SU-DHL-6 (cell line): Measurements from ENCODE around the gene BTBD16.

Source experiments
- H2AFZ ChIP-seq: fragments of 200-600 bp; sonication (generic); 2 replicates; pipeline ENCODE4 v1.6.1; 2014; ENCODE audit warnings: low read depth, mild to moderate bottlenecking, moderate library complexity, mixed read lengths, antibody characterized with exemption, low read length; ENCODE audit not compliant: severe bottlenecking
- H3F3A ChIP-seq: fragments of 200-600 bp; shearing (Covaris generic); 2 replicates; pipeline ENCODE4 v1.6.0; 2016; ENCODE audit warnings: antibody characterized with exemption, mild to moderate bottlenecking; ENCODE audit not compliant: insufficient read depth
- H3K27ac ChIP-seq: fragments of 200-600 bp; sonication (generic); 2 replicates; pipeline ENCODE4 v1.5.1; 2016; ENCODE audit warnings: low read depth, mild to moderate bottlenecking, low read length, moderate library complexity, mixed read lengths
- H3K27me3 ChIP-seq: fragments of 200-600 bp; sonication (generic), shearing (Covaris generic); 2 replicates; pipeline ENCODE4 v1.6.0; 2014; ENCODE audit warnings: mild to moderate bottlenecking, low read length
- H3K36me3 ChIP-seq: fragments of 200-600 bp; sonication (generic); 2 replicates; pipeline ENCODE4 v1.6.1; 2014; ENCODE audit warnings: mild to moderate bottlenecking, low read length, mixed read lengths
- H3K4me2 ChIP-seq: fragments of 300-600, 200-600 bp; shearing (Covaris generic), sonication (generic); 2 replicates; pipeline ENCODE4 v1.6.0; 2014; ENCODE audit warnings: low read length, low read depth, mild to moderate bottlenecking; ENCODE audit not compliant: poor library complexity, severe bottlenecking
- H3K4me3 ChIP-seq: fragments of 200-600 bp; sonication (generic); 2 replicates; pipeline ENCODE4 v1.5.1; 2014; ENCODE audit warnings: antibody characterized with exemption, low read length, mild to moderate bottlenecking, mixed read lengths; ENCODE audit not compliant: insufficient read depth, poor library complexity, severe bottlenecking
- H3K79me2 ChIP-seq: fragments of 200-600 bp; sonication (generic); 2 replicates; pipeline ENCODE4 v1.6.1; 2014; ENCODE audit warnings: mild to moderate bottlenecking, low read length, moderate library complexity; ENCODE audit not compliant: insufficient read depth
- H3K9ac ChIP-seq: fragments of 200-600 bp; sonication (generic); 2 replicates; pipeline ENCODE4 v1.7.0; 2014; ENCODE audit warnings: mild to moderate bottlenecking, low read length
- H3K9me2 ChIP-seq: fragments of 200-600 bp; sonication (generic); replicated peaks from 2 replicates; pipeline ENCODE4 v1.6.1; 2014; ENCODE audit warnings: low read length; ENCODE audit not compliant: insufficient read depth
- H3K9me3 ChIP-seq: fragments of 200-600 bp; sonication (generic); 2 replicates; pipeline ENCODE4 v1.6.1; 2014; ENCODE audit warnings: low read length, mixed read lengths; ENCODE audit not compliant: insufficient read depth
- H4K20me1 ChIP-seq: fragments of 200-600 bp; sonication (generic); 2 replicates; pipeline ENCODE4 v1.6.1; 2014; ENCODE audit warnings: low read depth, mild to moderate bottlenecking, antibody characterized with exemption, low read length, moderate library complexity, mixed read lengths
- EZH2phosphoT487 ChIP-seq: fragments of 200-600 bp; sonication (generic), shearing (Covaris generic); conservative IDR thresholded peaks from 2 replicates; pipeline ENCODE4 v1.6.1; 2018; ENCODE audit warnings: mild to moderate bottlenecking, antibody characterized with exemption, low read length, moderate library complexity, mixed read lengths
- TF ChIP-seq, protein P1 (sequence below): fragments of 200-600 bp; sonication (generic); IDR thresholded peaks from one replicate; pipeline ENCODE4 v1.5.1; 2017; ENCODE audit warnings: antibody characterized with exemption, mild to moderate bottlenecking, low read length, moderate library complexity; ENCODE audit not compliant: insufficient read depth, poor library complexity, severe bottlenecking

Gene BTBD16

DNA sequence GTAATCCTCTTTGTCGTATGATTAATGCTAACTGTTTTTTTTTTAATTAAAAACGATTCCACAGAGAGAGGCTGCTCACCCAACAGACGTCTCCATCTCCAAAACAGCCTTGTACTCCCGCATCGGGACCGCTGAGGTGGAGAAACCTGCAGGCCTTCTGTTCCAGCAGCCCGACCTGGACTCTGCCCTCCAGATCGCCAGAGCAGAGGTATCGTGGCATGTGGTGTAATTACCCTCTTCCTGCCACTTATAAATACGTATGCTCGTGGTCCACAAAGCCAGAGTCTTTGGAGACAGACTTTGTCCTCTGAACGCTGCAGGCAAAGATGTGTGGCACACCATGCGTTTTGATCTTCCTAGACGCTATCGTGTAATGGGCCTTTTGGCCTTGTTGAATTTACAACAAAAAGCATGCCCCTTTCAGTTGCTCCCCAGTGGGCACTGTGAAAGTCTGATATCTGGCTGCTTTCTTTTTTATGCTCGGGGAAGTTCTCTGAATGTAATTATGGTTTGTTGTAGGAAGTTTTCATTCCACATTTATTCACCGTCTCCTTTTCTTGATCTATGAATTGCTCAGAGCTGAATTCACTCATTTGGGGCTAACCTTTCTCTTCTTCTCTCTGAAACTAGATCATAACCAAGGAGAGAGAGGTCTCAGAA, 33.6 kb upstream of the BTBD16 start:
- H3K4me2 ChIP-seq: no peak overlapping the region
- TF ChIP-seq EZH2phosphoT487: no peak
- TF ChIP-seq, protein P1, sequence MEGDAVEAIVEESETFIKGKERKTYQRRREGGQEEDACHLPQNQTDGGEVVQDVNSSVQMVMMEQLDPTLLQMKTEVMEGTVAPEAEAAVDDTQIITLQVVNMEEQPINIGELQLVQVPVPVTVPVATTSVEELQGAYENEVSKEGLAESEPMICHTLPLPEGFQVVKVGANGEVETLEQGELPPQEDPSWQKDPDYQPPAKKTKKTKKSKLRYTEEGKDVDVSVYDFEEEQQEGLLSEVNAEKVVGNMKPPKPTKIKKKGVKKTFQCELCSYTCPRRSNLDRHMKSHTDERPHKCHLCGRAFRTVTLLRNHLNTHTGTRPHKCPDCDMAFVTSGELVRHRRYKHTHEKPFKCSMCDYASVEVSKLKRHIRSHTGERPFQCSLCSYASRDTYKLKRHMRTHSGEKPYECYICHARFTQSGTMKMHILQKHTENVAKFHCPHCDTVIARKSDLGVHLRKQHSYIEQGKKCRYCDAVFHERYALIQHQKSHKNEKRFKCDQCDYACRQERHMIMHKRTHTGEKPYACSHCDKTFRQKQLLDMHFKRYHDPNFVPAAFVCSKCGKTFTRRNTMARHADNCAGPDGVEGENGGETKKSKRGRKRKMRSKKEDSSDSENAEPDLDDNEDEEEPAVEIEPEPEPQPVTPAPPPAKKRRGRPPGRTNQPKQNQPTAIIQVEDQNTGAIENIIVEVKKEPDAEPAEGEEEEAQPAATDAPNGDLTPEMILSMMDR: no peak
- H3K9me3 ChIP-seq: no peaks in the 10 kb centered on the region
- no peak overlapping the region for H3K27ac ChIP-seq
- no peak overlapping the region for H2AFZ ChIP-seq
- no peaks in the 10 kb centered on the region for H3K36me3 ChIP-seq
- no peaks in the 10 kb centered on the region for H3F3A ChIP-seq
- H3K9me2 ChIP-seq: no peaks in the 10 kb centered on the region
- no peaks in the 10 kb centered on the region for H3K27me3 ChIP-seq
- no peak overlapping the region for H3K4me3 ChIP-seq
- no peaks in the 10 kb centered on the region for H3K79me2 ChIP-seq
- H3K9ac ChIP-seq: no peak overlapping the region
- H4K20me1 ChIP-seq: no peaks in the 10 kb centered on the region

DNA sequence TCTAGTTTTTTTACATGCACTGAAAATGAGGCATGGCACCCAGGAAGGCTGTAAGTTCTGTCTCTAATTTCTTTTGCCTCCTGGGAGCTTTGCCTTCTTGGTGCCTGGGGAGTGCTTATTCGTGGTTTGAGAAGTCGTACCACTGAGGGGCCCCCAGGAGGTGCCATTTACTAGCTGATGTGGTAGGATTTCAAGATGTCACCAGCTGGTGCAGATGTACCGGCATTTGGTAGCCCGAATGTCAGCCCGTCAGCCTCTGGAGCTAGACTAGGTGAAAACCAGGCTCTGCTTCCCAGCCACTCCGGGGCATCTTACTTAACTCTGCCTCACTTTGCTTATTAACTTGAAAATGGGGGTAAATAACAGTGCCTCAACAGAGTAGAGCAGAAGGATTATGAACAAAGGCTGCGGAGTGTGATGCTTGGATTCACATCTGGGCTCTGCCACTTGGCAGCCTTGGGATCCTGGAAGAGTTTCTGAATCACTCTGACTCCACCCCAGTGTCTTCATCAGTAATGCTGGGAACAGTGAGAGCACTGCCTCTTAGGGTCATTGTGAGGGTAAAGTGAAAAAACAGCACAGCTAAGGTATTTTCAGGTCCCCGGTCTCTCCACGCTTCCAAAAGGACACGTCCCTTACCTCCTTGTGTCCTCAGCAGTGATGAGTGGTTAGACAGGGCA, 31.4 kb upstream of the BTBD16 start:
- TF ChIP-seq, protein P1: no peak
- no peak for TF ChIP-seq EZH2phosphoT487
- Histone ChIP-seq H3K27me3 (no peaks in the 10 kb centered on the region), H3K4me2 (no peak overlapping the region), H2AFZ (no peak overlapping the region), H3K9me2 (no peaks in the 10 kb centered on the region), H3K9ac (no peak overlapping the region), H3F3A (no peaks in the 10 kb centered on the region), H3K36me3 (no peaks in the 10 kb centered on the region), H3K27ac (no peak overlapping the region), H3K79me2 (no peaks in the 10 kb centered on the region), H3K9me3 (no peaks in the 10 kb centered on the region), H4K20me1 (no peaks in the 10 kb centered on the region), H3K4me3 (no peak overlapping the region)

DNA sequence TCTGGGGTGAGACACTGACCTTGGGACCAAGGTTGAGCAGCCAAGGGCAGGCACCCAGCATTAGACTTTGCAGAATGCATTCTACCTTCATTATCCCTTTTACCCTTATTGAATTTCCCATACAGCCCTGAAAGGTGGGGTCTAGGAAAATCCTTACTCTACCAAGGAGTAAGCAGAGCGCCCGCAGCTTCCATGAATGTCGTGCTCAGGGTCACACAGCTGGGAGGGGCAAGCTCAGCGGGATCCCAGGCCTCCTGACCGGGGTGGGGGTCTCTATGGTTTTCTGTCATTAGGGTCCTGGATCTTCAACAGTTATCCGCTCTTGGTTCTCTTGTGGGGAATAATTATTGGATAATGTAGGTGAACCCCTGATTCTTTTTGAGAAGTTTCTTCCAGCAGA, 30.7 kb upstream of the BTBD16 start:
- Histone ChIP-seq H4K20me1 (no peaks in the 10 kb centered on the region), H3K9me2 (no peaks in the 10 kb centered on the region), H3K4me2 (no peak overlapping the region), H3K79me2 (no peaks in the 10 kb centered on the region), H3K27me3 (no peaks in the 10 kb centered on the region), H3K36me3 (no peaks in the 10 kb centered on the region), H3F3A (no peaks in the 10 kb centered on the region), H3K9me3 (no peaks in the 10 kb centered on the region), H3K9ac (no peak overlapping the region), H3K4me3 (no peak overlapping the region), H3K27ac (no peak overlapping the region), H2AFZ (no peak overlapping the region)
- no peak for TF ChIP-seq EZH2phosphoT487
- TF ChIP-seq, protein P1: no peak
